K562 (cell line): Measurements from ENCODE around the gene MYMX. TPM values are rescaled to one million over a fixed set of nuclear protein-coding genes. Genes with fewer than 3 reads are reported as not detected.

Experiments
- ATAC-seq: fragments of 200-7000 bp; cut with Tn5 transposase; 3 replicates; pipeline ENCODE4 v1.9.1; 2020; ENCODE audit warnings: moderate library complexity
- BruUV-seq: library from RNA; stranded (reverse); fragments of 400-500 nt; replicated peaks from 2 replicates; lab custom pipeline; 2021; lab: Mats Ljungman, UMichigan
- CTCF ChIA-PET: fragments of 300-600 bp; formaldehyde crosslinking; extraction: SDS; loops from one replicate; lab custom pipeline; 2021; ENCODE audit warnings: low intra/inter-chr PET ratio; lab: Yijun Ruan, JAX
- POLR2A ChIA-PET: fragments of 300-600, 350-650 bp; sonication (Branson Sonifier 250); formaldehyde crosslinking; extraction: SDS; loops from one replicate; lab custom pipeline; 2021; ENCODE audit warnings: antibody characterized with exemption, inconsistent platforms; lab: Yijun Ruan, JAX
- DNase-seq, 4 experiments: peaks; one replicate each; pipeline versions ENCODE4 v3.0.0 to v3.0.0-alpha.2; 2011 to 2018; ENCODE audit warnings: low spot score in 3 of 4, mixed read lengths in 3 of 4; ENCODE audit errors: extremely low read depth in 1 of 4
- FAIRE-seq: peaks from 2 replicates; lab custom pipeline; 2011; peaks lifted over from hg19 to GRCh38; lab: Jason Lieb, UNC
- H2AFZ ChIP-seq: 2 replicates; pipeline ENCODE4 v1.6.0; 2011; ENCODE audit warnings: low read depth, low read length, control low read depth, inconsistent platforms
- H3K27ac ChIP-seq: fragments of 200-600 bp; 3 replicates; pipeline ENCODE4 v1.8.0; 2011; ENCODE audit warnings: low read depth, mild to moderate bottlenecking, control low read depth, inconsistent platforms, low read length, moderate library complexity, mixed read lengths; ENCODE audit errors: extremely low read depth
- H3K27me3 ChIP-seq, 2 experiments: fragments of 300-600 bp in 1 of 2; 2 replicates in 1 of 2; 3 replicates in 1 of 2; pipeline versions ENCODE4 v1.6.0 to v1.8.0; 2011; ENCODE audit warnings: inconsistent platforms in 2 of 2, low read length in 2 of 2, mild to moderate bottlenecking in 1 of 2, mixed read lengths in 1 of 2, moderate library complexity in 1 of 2; ENCODE audit not compliant: control insufficient read depth in 2 of 2, insufficient read depth in 2 of 2
- H3K36me3 ChIP-seq: fragments of 300-600 bp; 3 replicates; pipeline ENCODE4 v1.8.0; 2011; ENCODE audit warnings: mild to moderate bottlenecking, low read length, inconsistent platforms; ENCODE audit not compliant: control insufficient read depth, insufficient read depth
- H3K4me1 ChIP-seq, 2 experiments: fragments of 200-600 bp in 1 of 2; replicated peaks in 1 of 2; 2 replicates in 1 of 2; 3 replicates in 1 of 2; pipeline versions ENCODE4 v1.5.1 to v1.8.0; 2011; ENCODE audit warnings: inconsistent platforms in 2 of 2, low read length in 2 of 2, mild to moderate bottlenecking in 1 of 2, mixed read lengths in 1 of 2, moderate library complexity in 1 of 2; ENCODE audit not compliant: control insufficient read depth in 2 of 2, insufficient read depth in 2 of 2
- H3K4me2 ChIP-seq: 2 replicates; pipeline ENCODE4 v1.6.1; 2011; ENCODE audit warnings: low read length, control low read depth, inconsistent platforms, mixed read lengths; ENCODE audit not compliant: insufficient read depth
- H3K4me3 ChIP-seq: fragments of 200-600 bp; sonication (generic), shearing (Covaris generic); 2 replicates; pipeline ENCODE4 v1.5.1; 2016; ENCODE audit warnings: control low read depth, inconsistent platforms
- H3K79me2 ChIP-seq: fragments of 200-600 bp; 3 replicates; pipeline ENCODE4 v1.8.0; 2011; ENCODE audit warnings: low read length, inconsistent platforms; ENCODE audit not compliant: control insufficient read depth, insufficient read depth
- H3K9ac ChIP-seq, 2 experiments: 2 replicates each; pipeline versions ENCODE4 v1.6.0 to v1.6.1; 2011; ENCODE audit warnings: low read depth in 2 of 2, low read length in 2 of 2, control low read depth in 1 of 2, inconsistent platforms in 1 of 2, mild to moderate bottlenecking in 1 of 2, mixed read lengths in 1 of 2; ENCODE audit not compliant: insufficient read depth in 1 of 2
- H3K9me1 ChIP-seq: one replicate; pipeline ENCODE4 v1.6.0; 2011; ENCODE audit warnings: inconsistent platforms, mild to moderate bottlenecking, low read length, moderate library complexity; ENCODE audit not compliant: control insufficient read depth, insufficient read depth
- H3K9me3 ChIP-seq: replicated peaks from 2 replicates; pipeline ENCODE4 v1.5.1; 2011; ENCODE audit warnings: low read depth, low read length, inconsistent platforms; ENCODE audit not compliant: control insufficient read depth, insufficient read depth
- H4K20me1 ChIP-seq: replicated peaks from 2 replicates; pipeline ENCODE4 v1.6.1; 2011; ENCODE audit warnings: low read length, inconsistent platforms, mixed read lengths; ENCODE audit not compliant: control insufficient read depth, insufficient read depth
- NONO ChIP-seq, 2 experiments: fragments of 200-400 bp in 1 of 2; fragments of 450-650 bp in 1 of 2; formaldehyde crosslinking in 1 of 2; IDR thresholded peaks; 2 replicates each; pipeline ENCODE4 v1.6.1; 2017; ENCODE audit warnings: low read depth in 2 of 2, mild to moderate bottlenecking in 2 of 2, moderate library complexity in 2 of 2, low read length in 1 of 2
- NR2F6 ChIP-seq: fragments of 450-650 bp; formaldehyde crosslinking; IDR thresholded peaks from 2 replicates; pipeline ENCODE4 v1.4.0; 2020; ENCODE audit warnings: mild to moderate bottlenecking
- ZFP30 ChIP-seq: fragments of 250-450 bp; sonication (Bioruptor Pico); IDR thresholded peaks from 2 replicates; pipeline ENCODE4 v1.8.0; 2022; ENCODE audit warnings: moderate library complexity, mild to moderate bottlenecking, inconsistent platforms, borderline replicate concordance
- ZFP36 ChIP-seq: fragments of 150-350 bp; IDR thresholded peaks from 2 replicates; pipeline ENCODE4 v1.6.1; 2018; ENCODE audit warnings: low read length, low read depth; ENCODE audit not compliant: partially characterized antibody
- WGBS: fragments of 100-300 bp; shearing (Covaris generic); methylation state at CpG from one replicate; pipeline ENCODE4 v1.1.6; 2016; ENCODE audit warnings: low coverage, mixed read lengths; ENCODE audit not compliant: insufficient coverage; ENCODE audit errors: missing lambda C conversion rate; 5-methylcytosine and 5-hydroxymethylcytosine counted together
- in situ Hi-C: fragments of 300-500 bp; cut with MboI; formaldehyde crosslinking; loops from 4 replicates; pipeline ENCODE4 v1.15.0; 2018; ENCODE audit warnings: inconsistent platforms, mixed read lengths
- intact Hi-C: fragments of 100-400 bp; cut with micrococcal nuclease; formaldehyde crosslinking; loops from 2 replicates; pipeline ENCODE4 v1.14.2; 2022
- polyA plus RNA-seq, 8 experiments: library from polyadenylated mRNA; depleted of rRNA in 4 of 8; stranded (reverse) in 5 of 8; unstranded in 3 of 8; fragments of >200 nt; fragmentation: Nextera tagmentation in 2 of 8; fragmentation: Illumina TruSeq in 1 of 8; extraction: Ambion mirVana in 2 of 8; extraction: Trizol in 1 of 8; gene quantifications; 2 replicates each; pipeline versions ENCODE4 v1.2.1 to v1.2.3, GENCODE V29; 2011 to 2014; ENCODE audit warnings: inconsistent platforms in 1 of 8, missing spikeins in 1 of 8
- total RNA-seq, 7 experiments: library from RNA; depleted of rRNA in 6 of 7; stranded (reverse); fragments of >200 nt in 6 of 7; fragmentation: Illumina TruSeq in 2 of 7; extraction: Trizol in 2 of 7; gene quantifications; 2 replicates each; pipeline versions ENCODE4 v1.2.1 to v1.2.3, GENCODE V29; 2011 to 2021; ENCODE audit warnings: low replicate concordance in 1 of 7
- TF ChIP-seq, protein P1 (sequence below): fragments of 450-650 bp; formaldehyde crosslinking; IDR thresholded peaks from 2 replicates; pipeline ENCODE4 v1.4.0; 2022; ENCODE audit warnings: mild to moderate bottlenecking, moderate library complexity
- TF ChIP-seq, protein P2 (sequence below): sonication (generic); IDR thresholded peaks from 2 replicates; pipeline ENCODE4 v1.6.1; 2016
- TF ChIP-seq, protein P3 (sequence below): sonication (generic); formaldehyde crosslinking; IDR thresholded peaks from 2 replicates; pipeline ENCODE4 v1.8.0; 2022; ENCODE audit warnings: missing genetic modification reagents, mild to moderate bottlenecking, borderline replicate concordance
- TF ChIP-seq, protein P4 (sequence below): sonication (generic); formaldehyde crosslinking; IDR thresholded peaks from 2 replicates; pipeline ENCODE4 v1.8.1; 2023; ENCODE audit warnings: mild to moderate bottlenecking, missing genetic modification reagents
- TF ChIP-seq, protein P5 (sequence below): fragments of 250-450 bp; sonication (Bioruptor Pico); IDR thresholded peaks from 2 replicates; pipeline ENCODE4 v1.8.0; 2022; ENCODE audit warnings: inconsistent platforms

The MYMX gene
- total and polyA plus RNA-seq, 9 of the 15 experiments (the other 6 are each of a cell fraction or from before 2014, with no cell fraction given), result 0.12 TPM; not detected in 8

DNA sequence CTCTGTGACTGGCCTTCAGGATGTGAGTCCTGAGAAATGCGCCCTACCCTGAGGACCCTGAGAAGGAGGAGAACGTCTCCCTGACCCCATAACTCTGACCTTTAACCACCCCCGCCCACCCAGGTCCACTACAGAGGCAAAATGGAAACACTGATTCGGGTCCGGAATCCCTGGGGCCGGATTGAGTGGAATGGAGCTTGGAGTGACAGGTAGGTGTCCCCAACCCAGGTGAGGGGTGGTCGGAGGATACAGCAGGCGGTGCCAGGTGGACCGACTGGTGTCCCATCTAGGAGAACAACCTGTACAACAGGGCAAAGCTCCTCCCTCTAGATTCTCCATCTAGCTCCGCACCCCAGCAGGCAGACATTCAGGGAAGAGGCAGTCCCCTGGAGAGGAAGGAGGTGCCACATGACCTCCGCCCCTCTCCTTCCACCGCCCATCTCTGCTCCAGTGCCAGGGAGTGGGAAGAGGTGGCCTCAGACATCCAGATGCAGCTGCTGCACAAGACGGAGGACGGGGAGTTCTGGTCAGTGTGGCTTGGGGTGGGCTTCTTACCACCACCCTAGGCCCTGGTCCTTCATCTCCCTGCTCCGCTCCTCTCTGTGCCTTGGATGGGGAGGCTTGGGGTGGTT is 40.5 kb upstream of the MYMX start:
- no peak overlapping the region for H2AFZ ChIP-seq
- no peak for FAIRE-seq
- BruUV-seq, result no TSS peak
- TF ChIP-seq, protein P1, sequence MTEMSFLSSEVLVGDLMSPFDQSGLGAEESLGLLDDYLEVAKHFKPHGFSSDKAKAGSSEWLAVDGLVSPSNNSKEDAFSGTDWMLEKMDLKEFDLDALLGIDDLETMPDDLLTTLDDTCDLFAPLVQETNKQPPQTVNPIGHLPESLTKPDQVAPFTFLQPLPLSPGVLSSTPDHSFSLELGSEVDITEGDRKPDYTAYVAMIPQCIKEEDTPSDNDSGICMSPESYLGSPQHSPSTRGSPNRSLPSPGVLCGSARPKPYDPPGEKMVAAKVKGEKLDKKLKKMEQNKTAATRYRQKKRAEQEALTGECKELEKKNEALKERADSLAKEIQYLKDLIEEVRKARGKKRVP (CRISPR knock-in tag), result no peak
- TF ChIP-seq, protein P2, sequence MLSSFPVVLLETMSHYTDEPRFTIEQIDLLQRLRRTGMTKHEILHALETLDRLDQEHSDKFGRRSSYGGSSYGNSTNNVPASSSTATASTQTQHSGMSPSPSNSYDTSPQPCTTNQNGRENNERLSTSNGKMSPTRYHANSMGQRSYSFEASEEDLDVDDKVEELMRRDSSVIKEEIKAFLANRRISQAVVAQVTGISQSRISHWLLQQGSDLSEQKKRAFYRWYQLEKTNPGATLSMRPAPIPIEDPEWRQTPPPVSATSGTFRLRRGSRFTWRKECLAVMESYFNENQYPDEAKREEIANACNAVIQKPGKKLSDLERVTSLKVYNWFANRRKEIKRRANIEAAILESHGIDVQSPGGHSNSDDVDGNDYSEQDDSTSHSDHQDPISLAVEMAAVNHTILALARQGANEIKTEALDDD, result no peak
- TF ChIP-seq ZFP30 (no peak), ZFP36 (no peak), NR2F6 (CRISPR knock-in tag) (no peak), NONO (IDR thresholded peaks at IDR 0.05; ENCODE audit: low read depth in 2 of 2, low read length in 1 of 2) (no peak)
- TF ChIP-seq, protein P3, sequence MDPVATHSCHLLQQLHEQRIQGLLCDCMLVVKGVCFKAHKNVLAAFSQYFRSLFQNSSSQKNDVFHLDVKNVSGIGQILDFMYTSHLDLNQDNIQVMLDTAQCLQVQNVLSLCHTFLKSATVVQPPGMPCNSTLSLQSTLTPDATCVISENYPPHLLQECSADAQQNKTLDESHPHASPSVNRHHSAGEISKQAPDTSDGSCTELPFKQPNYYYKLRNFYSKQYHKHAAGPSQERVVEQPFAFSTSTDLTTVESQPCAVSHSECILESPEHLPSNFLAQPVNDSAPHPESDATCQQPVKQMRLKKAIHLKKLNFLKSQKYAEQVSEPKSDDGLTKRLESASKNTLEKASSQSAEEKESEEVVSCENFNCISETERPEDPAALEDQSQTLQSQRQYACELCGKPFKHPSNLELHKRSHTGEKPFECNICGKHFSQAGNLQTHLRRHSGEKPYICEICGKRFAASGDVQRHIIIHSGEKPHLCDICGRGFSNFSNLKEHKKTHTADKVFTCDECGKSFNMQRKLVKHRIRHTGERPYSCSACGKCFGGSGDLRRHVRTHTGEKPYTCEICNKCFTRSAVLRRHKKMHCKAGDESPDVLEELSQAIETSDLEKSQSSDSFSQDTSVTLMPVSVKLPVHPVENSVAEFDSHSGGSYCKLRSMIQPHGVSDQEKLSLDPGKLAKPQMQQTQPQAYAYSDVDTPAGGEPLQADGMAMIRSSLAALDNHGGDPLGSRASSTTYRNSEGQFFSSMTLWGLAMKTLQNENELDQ, result no peak
- TF ChIP-seq, protein P4, sequence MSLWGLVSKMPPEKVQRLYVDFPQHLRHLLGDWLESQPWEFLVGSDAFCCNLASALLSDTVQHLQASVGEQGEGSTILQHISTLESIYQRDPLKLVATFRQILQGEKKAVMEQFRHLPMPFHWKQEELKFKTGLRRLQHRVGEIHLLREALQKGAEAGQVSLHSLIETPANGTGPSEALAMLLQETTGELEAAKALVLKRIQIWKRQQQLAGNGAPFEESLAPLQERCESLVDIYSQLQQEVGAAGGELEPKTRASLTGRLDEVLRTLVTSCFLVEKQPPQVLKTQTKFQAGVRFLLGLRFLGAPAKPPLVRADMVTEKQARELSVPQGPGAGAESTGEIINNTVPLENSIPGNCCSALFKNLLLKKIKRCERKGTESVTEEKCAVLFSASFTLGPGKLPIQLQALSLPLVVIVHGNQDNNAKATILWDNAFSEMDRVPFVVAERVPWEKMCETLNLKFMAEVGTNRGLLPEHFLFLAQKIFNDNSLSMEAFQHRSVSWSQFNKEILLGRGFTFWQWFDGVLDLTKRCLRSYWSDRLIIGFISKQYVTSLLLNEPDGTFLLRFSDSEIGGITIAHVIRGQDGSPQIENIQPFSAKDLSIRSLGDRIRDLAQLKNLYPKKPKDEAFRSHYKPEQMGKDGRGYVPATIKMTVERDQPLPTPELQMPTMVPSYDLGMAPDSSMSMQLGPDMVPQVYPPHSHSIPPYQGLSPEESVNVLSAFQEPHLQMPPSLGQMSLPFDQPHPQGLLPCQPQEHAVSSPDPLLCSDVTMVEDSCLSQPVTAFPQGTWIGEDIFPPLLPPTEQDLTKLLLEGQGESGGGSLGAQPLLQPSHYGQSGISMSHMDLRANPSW, result no peak
- TF ChIP-seq, protein P5, sequence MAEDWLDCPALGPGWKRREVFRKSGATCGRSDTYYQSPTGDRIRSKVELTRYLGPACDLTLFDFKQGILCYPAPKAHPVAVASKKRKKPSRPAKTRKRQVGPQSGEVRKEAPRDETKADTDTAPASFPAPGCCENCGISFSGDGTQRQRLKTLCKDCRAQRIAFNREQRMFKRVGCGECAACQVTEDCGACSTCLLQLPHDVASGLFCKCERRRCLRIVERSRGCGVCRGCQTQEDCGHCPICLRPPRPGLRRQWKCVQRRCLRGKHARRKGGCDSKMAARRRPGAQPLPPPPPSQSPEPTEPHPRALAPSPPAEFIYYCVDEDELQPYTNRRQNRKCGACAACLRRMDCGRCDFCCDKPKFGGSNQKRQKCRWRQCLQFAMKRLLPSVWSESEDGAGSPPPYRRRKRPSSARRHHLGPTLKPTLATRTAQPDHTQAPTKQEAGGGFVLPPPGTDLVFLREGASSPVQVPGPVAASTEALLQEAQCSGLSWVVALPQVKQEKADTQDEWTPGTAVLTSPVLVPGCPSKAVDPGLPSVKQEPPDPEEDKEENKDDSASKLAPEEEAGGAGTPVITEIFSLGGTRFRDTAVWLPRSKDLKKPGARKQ (CRISPR knock-in tag), result no peak

More for the DNA sequence above, 40.5 kb upstream of the MYMX start:
- no peaks in the 10 kb centered on the region for H4K20me1 ChIP-seq
- H3K4me3 ChIP-seq, result no peak overlapping the region
- intact Hi-C loops, result no loop called here
- H3K27me3 ChIP-seq, result peaks cover 2 to 21% of the 10 kb centered on the region in 2 experiments; a peak in 2 of 5 replicates
- H3K9me1 ChIP-seq, result no peaks in the 10 kb centered on the region
- CTCF ChIA-PET, result interaction anchor here (0.6 kb wide), 1 partner anchor 83 kb away, joined by 3 read pairs; no protein-coding TSS in a partner anchor
- no peaks in the 10 kb centered on the region for H3K36me3 ChIP-seq
- ATAC-seq, result no peak
- H3K4me2 ChIP-seq, result no peak overlapping the region
- in situ Hi-C loops, result no loop called here
- H3K4me1 ChIP-seq, result peaks cover 2 to 18% of the 10 kb centered on the region in 2 experiments; a peak in 3 of 5 replicates
- no peaks in the 10 kb centered on the region for H3K9me3 ChIP-seq
- DNase-seq, result no peak
- H3K27ac ChIP-seq, result no peak overlapping the region
- H3K79me2 ChIP-seq, result no peaks in the 10 kb centered on the region
- POLR2A ChIA-PET, result interaction anchor here (0.8 to 1.6 kb wide), 6 partner anchors 9 to 70 kb away, joined by 3 to 7 read pairs (median 4); partner anchors contain the start of gene HSP90AB1
- 27% methylated on average over 15 of the region's 15 CpGs for WGBS
- peak overlapping the region in 1 of 2 experiments; percentile 38; a peak in 2 of 4 replicates for H3K9ac ChIP-seq
